ENCODE measurements around the gene RAB3IP. TPM values are rescaled to one million over a fixed set of nuclear protein-coding genes. Genes with fewer than 3 reads are reported as not detected.

RAB3IP gene
- total RNA-seq, 1 donor, result 13.4 TPM

- TF ChIP-seq, protein P1, sequence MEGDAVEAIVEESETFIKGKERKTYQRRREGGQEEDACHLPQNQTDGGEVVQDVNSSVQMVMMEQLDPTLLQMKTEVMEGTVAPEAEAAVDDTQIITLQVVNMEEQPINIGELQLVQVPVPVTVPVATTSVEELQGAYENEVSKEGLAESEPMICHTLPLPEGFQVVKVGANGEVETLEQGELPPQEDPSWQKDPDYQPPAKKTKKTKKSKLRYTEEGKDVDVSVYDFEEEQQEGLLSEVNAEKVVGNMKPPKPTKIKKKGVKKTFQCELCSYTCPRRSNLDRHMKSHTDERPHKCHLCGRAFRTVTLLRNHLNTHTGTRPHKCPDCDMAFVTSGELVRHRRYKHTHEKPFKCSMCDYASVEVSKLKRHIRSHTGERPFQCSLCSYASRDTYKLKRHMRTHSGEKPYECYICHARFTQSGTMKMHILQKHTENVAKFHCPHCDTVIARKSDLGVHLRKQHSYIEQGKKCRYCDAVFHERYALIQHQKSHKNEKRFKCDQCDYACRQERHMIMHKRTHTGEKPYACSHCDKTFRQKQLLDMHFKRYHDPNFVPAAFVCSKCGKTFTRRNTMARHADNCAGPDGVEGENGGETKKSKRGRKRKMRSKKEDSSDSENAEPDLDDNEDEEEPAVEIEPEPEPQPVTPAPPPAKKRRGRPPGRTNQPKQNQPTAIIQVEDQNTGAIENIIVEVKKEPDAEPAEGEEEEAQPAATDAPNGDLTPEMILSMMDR (IDR thresholded peaks at IDR 0.05; ENCODE audit: extremely low read depth, low read depth, low read length), result no peak
- Histone ChIP-seq H3K4me1 (ENCODE audit: insufficient read depth, low read length) (no peaks in the 10 kb centered on the region), H3K9me3 (ENCODE audit: low read depth, low read length) (no peaks in the 10 kb centered on the region)
Measured at GRCh38 chr12:69704357-69704756, 34.3 kb upstream of the RAB3IP start.

DNA sequence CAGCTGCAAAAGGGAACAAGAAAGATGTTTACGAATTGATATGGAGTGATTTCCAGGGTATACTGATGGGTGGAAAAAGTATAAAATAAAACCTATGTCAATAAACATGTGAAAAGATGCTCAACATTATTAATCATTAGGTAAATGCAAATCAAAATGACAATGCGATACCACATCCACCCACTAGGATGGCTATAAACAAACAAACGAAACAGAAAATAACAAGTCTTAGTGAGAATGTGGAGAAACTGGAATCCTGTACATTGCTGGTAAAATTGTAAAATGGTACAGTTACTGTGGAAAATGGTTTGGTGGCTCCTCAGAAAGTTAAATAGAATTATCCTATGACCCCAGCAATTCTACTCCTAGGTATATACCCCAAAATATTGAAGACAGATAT lies 30.0 kb upstream of the RAB3IP start:
- no peak overlapping the region for H3K4me2 ChIP-seq (ENCODE audit: insufficient read depth, low read length)
- H3K36me3 ChIP-seq (ENCODE audit: insufficient read depth, low read length), result no peaks in the 10 kb centered on the region
- H3K27ac ChIP-seq (ENCODE audit: low read depth, low read length), result no peak overlapping the region
- H3K27me3 ChIP-seq (ENCODE audit: insufficient read depth, low read length), result peaks cover 6% of the 10 kb centered on the region
- H4K20me1 ChIP-seq (ENCODE audit: insufficient read depth, low read length), result no peaks in the 10 kb centered on the region
- H3K4me1 ChIP-seq (ENCODE audit: insufficient read depth, low read length), result no peaks in the 10 kb centered on the region
- H2AFZ ChIP-seq (ENCODE audit: low read length), result no peak overlapping the region
- no peak overlapping the region for H3K4me3 ChIP-seq (ENCODE audit: insufficient read depth, low read length)
- TF ChIP-seq, protein P1 (IDR thresholded peaks at IDR 0.05; ENCODE audit: extremely low read depth, low read depth, low read length), result no peak
- H3K79me2 ChIP-seq (ENCODE audit: insufficient read depth, low read length), result no peaks in the 10 kb centered on the region
- DNase-seq (ENCODE audit: insufficient read length, low spot score, missing footprints), result no peak
- no peaks in the 10 kb centered on the region for H3K9me3 ChIP-seq (ENCODE audit: low read depth, low read length)

More at GRCh38 chr12:69704357-69704756, 34.3 kb upstream of the RAB3IP start:
- no peak for DNase-seq (ENCODE audit: insufficient read length, low spot score, missing footprints)
- Histone ChIP-seq H3K27me3 (ENCODE audit: insufficient read depth, low read length) (peaks cover 6% of the 10 kb centered on the region), H3K4me2 (ENCODE audit: insufficient read depth, low read length) (no peak overlapping the region), H4K20me1 (ENCODE audit: insufficient read depth, low read length) (no peaks in the 10 kb centered on the region), H2AFZ (ENCODE audit: low read length) (no peak overlapping the region), H3K4me3 (ENCODE audit: insufficient read depth, low read length) (no peak overlapping the region), H3K79me2 (ENCODE audit: insufficient read depth, low read length) (no peaks in the 10 kb centered on the region), H3K36me3 (ENCODE audit: insufficient read depth, low read length) (no peaks in the 10 kb centered on the region), H3K27ac (ENCODE audit: low read depth, low read length) (no peak overlapping the region)

GRCh38 chr12:69712826-69713225 lies 25.8 kb upstream of the RAB3IP start:
- Histone ChIP-seq H3K4me1 (ENCODE audit: insufficient read depth, low read length) (no peaks in the 10 kb centered on the region), H3K9me3 (ENCODE audit: low read depth, low read length) (no peaks in the 10 kb centered on the region), H3K4me3 (ENCODE audit: insufficient read depth, low read length) (no peak overlapping the region), H3K27me3 (ENCODE audit: insufficient read depth, low read length) (no peaks in the 10 kb centered on the region), H3K36me3 (ENCODE audit: insufficient read depth, low read length) (no peaks in the 10 kb centered on the region), H2AFZ (ENCODE audit: low read length) (no peak overlapping the region), H3K79me2 (ENCODE audit: insufficient read depth, low read length) (no peaks in the 10 kb centered on the region), H4K20me1 (ENCODE audit: insufficient read depth, low read length) (no peaks in the 10 kb centered on the region), H3K27ac (ENCODE audit: low read depth, low read length) (no peak overlapping the region), H3K4me2 (ENCODE audit: insufficient read depth, low read length) (no peak overlapping the region)
- no peak for DNase-seq (ENCODE audit: insufficient read length, low spot score, missing footprints)
- TF ChIP-seq, protein P1 (IDR thresholded peaks at IDR 0.05; ENCODE audit: extremely low read depth, low read depth, low read length), result no peak

DNA sequence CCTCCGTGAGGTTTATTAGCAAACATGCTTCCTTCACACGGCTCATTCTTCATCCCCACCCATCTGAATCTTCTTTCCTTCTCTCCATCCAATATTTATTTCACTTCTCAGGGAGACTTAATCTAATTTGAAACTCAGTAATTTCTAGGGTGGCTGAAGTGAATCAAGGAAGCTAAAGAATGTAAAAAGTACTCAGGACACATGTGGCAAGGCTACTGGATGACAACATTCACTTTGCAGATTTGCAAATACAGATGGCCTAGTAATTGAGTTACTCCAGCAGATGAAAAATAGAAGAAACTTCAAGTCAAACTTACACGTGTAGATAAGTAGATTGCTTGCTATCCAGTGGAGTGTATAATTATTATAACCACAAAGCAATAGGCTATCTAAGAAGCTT lies 24.1 kb upstream of the RAB3IP start:
- no peaks in the 10 kb centered on the region for H3K4me1 ChIP-seq (ENCODE audit: insufficient read depth, low read length)
- TF ChIP-seq, protein P1 (IDR thresholded peaks at IDR 0.05; ENCODE audit: extremely low read depth, low read depth, low read length), result no peak
- no peaks in the 10 kb centered on the region for H4K20me1 ChIP-seq (ENCODE audit: insufficient read depth, low read length)
- no peak for DNase-seq (ENCODE audit: insufficient read length, low spot score, missing footprints)
- H3K79me2 ChIP-seq (ENCODE audit: insufficient read depth, low read length), result no peaks in the 10 kb centered on the region
- peaks cover 2% of the 10 kb centered on the region for H3K27me3 ChIP-seq (ENCODE audit: insufficient read depth, low read length)
- no peak overlapping the region for H3K4me2 ChIP-seq (ENCODE audit: insufficient read depth, low read length)
- H3K4me3 ChIP-seq (ENCODE audit: insufficient read depth, low read length), result no peak overlapping the region
- no peak overlapping the region for H3K27ac ChIP-seq (ENCODE audit: low read depth, low read length)
- no peaks in the 10 kb centered on the region for H3K36me3 ChIP-seq (ENCODE audit: insufficient read depth, low read length)
- no peaks in the 10 kb centered on the region for H3K9me3 ChIP-seq (ENCODE audit: low read depth, low read length)
- H2AFZ ChIP-seq (ENCODE audit: low read length), result no peak overlapping the region
